ENCODE data around the gene SLC25A5. TPM values are rescaled to one million over a fixed set of nuclear protein-coding genes. Genes with fewer than 3 reads are reported as not detected.
"Not testable (repeated sequence)": the region's sequence is repeated elsewhere in the genome, so short reads cannot be mapped to it uniquely, and the experiment has no call there.

The SLC25A5 gene
- 100 to 1,000 TPM; 487 to 558 TPM for total RNA-seq

DNA sequence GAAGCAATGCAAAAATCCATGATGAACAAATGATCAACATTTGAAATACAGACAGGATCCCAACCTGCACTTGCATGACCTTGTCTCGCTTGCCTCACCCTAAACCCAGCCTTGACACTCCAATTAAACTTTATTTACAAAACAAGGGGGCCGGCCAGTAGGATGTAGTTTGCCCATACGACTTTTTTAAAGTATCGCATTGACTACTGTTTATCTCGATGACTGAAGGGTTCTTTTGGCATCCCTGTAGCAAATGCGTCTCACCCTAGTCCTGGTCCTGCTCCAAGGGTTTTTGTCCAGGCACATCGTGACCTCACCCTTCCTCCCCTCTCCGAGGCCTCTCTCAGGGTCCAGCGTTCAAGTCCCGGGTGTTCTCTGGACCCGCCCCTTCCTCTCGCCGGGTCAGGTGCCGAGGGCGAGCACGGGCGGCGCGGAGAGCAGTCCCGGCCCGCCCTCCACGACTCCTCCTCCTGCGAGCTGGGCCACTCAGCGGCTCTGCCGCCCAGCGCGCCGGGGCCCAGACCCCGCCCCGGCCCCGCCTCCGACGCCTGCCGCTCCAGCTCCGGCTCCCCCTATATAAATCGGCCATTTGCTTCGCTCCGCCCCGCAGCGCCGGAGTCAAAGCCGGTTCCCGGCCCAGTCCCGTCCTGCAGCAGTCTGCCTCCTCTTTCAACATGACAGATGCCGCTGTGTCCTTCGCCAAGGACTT, at the start of gene SLC25A5:
TSS of gene SLC25A5 (plus strand) at position 603 of the 709 bp plus-strand sequence. CDS start at position 675, 72 bp downstream.
- peaks cover 2 to 9% of the 10 kb centered on the region in 2 donors for H3K36me3 Mint-ChIP-seq (ENCODE audit: insufficient read depth in 2 of 2)
- ATAC-seq (replicated peaks in 1 of 2), result peak; percentile 91
- peak; percentile 86 to 87 for DNase-seq
- peaks cover 15% of the 10 kb centered on the region for H3K27me3 Mint-ChIP-seq (ENCODE audit: low read depth)
- H3K4me3 Mint-ChIP-seq, result peak within 1 kb of the TSS; percentile 94 to 95
- H3K4me1 Mint-ChIP-seq (ENCODE audit: low read depth), result peaks cover 13% of the 10 kb centered on the region
- no peaks in the 10 kb centered on the region for H3K9me3 Mint-ChIP-seq
- peak within 1 kb of the TSS; percentile 82 for H3K27ac Mint-ChIP-seq

DNA sequence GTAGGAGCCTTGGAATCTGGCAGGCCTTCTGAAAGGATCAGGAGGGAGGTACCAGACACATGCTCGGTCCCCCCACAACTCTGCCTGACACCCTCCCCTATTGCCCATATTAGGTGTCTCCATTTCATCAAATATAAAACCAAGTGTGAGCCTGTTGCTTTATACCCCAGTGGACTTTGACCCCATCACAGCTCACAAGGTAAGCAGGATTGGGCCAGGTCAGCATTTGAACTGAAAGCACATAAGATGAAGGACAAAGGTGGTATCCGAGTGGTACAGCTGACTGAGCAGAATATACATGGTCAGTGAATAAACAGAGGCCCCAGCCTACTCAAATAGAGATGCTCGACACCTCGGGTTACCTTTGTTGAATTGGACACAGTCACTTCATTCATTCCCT, 49.1 kb upstream of the SLC25A5 start:
- H3K4me1 Mint-ChIP-seq (ENCODE audit: low read depth), result no peaks in the 10 kb centered on the region
- no peak overlapping the region for H3K27ac Mint-ChIP-seq
- DNase-seq (no peak), ATAC-seq (replicated peaks in 1 of 2) (no peak)
- no peaks in the 10 kb centered on the region for H3K9me3 Mint-ChIP-seq
- H3K27me3 Mint-ChIP-seq (ENCODE audit: low read depth), result peaks cover 5% of the 10 kb centered on the region
- H3K36me3 Mint-ChIP-seq (ENCODE audit: insufficient read depth in 2 of 2), result no peaks in the 10 kb centered on the region
- no peak overlapping the region for H3K4me3 Mint-ChIP-seq

DNA sequence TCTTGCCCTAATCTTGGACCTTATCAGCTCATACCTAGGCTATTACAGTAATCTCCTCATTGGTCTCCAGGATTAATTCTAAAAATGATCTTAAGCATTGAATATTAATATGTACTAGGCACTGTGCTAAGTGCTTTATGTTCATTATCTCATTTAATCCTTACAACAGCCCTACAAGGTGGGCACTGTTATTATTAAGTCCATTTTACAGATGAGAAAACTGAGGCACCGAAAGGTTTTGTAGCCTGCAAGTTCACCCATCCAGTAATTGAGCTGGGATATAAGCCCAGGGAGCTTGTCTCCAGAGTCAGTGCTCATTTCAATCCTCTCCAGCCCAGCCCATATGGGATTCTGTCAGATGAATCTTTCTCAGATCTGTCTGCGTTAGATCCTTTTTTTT, 48.3 kb upstream of the SLC25A5 start:
- H3K27ac Mint-ChIP-seq, result no peak overlapping the region
- H3K4me1 Mint-ChIP-seq (ENCODE audit: low read depth), result no peaks in the 10 kb centered on the region
- H3K36me3 Mint-ChIP-seq (ENCODE audit: insufficient read depth in 2 of 2), result no peaks in the 10 kb centered on the region
- H3K9me3 Mint-ChIP-seq, result no peaks in the 10 kb centered on the region
- H3K4me3 Mint-ChIP-seq, result no peak overlapping the region
- DNase-seq, result no peak
- ATAC-seq (replicated peaks in 1 of 2), result no peak
- H3K27me3 Mint-ChIP-seq (ENCODE audit: low read depth), result peaks cover 5% of the 10 kb centered on the region

DNA sequence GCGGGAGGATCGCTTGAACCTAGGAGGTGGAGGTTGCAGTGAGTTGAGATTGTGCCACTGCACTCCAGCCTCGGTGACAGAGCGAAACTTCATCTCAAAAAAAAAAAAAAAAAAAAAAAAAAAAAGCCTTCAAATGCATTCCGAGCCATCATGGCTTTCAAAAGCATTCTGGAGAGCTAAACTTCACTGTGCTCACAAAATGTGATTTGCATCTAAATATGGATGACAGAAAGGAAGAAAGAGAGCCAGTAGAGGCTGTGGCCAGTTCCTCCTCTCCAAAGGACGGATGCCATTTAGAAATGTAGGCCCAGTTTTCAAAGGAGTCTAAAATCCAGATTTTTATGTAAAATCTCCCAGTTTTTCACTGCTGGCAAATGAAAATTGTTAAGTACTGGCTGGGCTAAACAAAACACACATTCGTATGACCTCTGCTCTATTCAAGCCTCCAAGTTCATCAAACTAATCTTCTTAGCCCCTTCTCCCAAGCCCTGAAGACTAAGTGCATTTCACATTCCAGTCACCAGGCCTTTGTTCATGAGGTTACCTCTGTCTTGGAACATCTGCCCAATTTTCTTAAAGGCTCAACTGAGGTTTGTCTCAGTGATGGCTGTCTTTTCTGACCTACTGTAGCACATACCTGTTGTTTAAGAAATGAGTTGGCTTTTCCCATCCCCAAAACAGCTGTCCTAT, 47.1 kb upstream of the SLC25A5 start:
- peaks cover 5% of the 10 kb centered on the region for H3K27me3 Mint-ChIP-seq (ENCODE audit: low read depth)
- no peaks in the 10 kb centered on the region for H3K4me1 Mint-ChIP-seq (ENCODE audit: low read depth)
- H3K36me3 Mint-ChIP-seq (ENCODE audit: insufficient read depth in 2 of 2), result no peaks in the 10 kb centered on the region
- no peak overlapping the region for H3K27ac Mint-ChIP-seq
- no peaks in the 10 kb centered on the region for H3K9me3 Mint-ChIP-seq
- H3K4me3 Mint-ChIP-seq, result no peak overlapping the region
- DNase-seq (no peak), ATAC-seq (replicated peaks in 1 of 2) (no peak)

DNA sequence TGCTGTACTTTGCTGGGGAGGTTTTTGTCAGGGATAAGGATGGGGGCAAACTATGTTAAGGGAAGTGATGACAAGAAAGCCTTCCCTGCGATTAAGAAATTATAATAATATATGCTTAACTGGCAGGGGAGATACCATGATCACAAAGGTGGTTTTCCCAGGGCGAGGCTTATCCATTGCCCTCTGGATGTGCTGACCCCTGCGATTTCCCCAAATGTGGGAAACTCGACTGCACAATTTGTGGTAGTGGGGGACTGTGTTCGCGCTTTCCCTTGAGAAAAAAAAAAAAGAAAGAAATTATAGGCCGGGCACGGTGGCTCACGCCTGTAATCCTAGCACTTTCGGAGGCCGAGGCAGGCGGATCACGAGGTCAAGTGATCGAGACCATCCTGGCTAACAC, 44.6 kb upstream of the SLC25A5 start:
- Mint-ChIP-seq H3K9me3 (no peaks in the 10 kb centered on the region), H3K4me3 (no peak overlapping the region), H3K4me1 (ENCODE audit: low read depth) (peaks cover 8% of the 10 kb centered on the region), H3K27ac (no peak overlapping the region), H3K36me3 (ENCODE audit: insufficient read depth in 2 of 2) (no peaks in the 10 kb centered on the region), H3K27me3 (ENCODE audit: low read depth) (peaks cover 1% of the 10 kb centered on the region)
- no peak for DNase-seq
- no peak for ATAC-seq (replicated peaks in 1 of 2)

DNA sequence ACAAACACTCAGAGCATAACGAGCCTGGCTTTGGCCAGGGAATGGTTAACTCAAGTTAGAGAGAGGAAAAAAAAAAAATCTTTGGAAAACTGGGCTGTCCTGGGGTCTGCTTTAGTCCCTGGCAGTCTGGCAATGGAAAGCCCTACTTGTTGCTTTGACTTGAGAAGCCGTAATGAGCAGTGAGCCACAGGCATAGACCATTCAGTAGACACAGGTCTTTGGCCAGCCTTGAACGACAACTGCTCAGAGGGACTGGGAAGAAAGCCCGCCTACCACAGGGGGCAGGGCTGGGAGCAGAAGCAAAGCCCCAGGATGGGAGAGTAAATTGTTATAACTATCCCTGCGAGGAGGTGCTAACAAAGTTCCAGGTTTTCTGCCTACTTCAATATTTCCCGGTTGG, 43.2 kb upstream of the SLC25A5 start:
- Mint-ChIP-seq H3K27ac (no peak overlapping the region), H3K36me3 (ENCODE audit: insufficient read depth in 2 of 2) (no peaks in the 10 kb centered on the region), H3K4me1 (ENCODE audit: low read depth) (peaks cover 8% of the 10 kb centered on the region), H3K4me3 (no peak overlapping the region), H3K9me3 (no peaks in the 10 kb centered on the region), H3K27me3 (ENCODE audit: low read depth) (peaks cover 5% of the 10 kb centered on the region)
- ATAC-seq (replicated peaks in 1 of 2) (no peak), DNase-seq (no peak)

DNA sequence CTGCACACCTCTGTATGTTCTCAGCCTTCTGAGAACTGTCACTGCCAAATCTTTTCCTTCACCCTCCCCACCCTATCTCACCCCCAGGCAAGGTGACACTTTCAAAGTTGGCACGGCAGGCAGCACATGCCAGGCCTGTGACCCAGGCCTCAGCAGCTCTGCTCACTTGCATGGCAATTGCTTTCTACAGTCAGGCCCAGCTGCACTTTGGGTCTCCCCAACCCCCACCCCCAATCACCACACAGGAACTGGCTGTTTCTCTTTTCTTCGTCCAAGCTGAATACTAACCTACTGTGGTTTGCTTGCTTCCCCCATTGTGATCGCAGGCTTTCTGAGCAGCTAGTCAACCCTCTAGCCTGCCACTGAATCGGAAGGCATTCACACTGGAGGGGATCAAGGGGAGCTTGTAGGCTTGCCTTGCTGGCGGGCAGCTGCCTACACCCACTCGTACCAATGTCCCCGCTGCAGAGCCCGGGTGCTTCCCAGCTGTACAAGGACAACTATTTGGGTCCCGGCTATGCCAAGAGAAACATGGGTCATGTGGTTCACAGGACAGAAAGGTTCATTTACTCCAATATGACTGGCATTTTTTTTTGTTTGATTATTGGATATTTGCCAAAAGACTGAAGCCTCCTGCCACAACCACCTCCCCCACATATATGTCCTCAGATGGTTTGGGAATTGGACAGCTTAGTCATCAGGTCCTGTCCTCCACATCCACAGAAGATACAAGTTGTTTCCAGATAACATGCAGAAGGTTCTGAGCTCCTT, 41.0 kb upstream of the SLC25A5 start:
- H3K27ac Mint-ChIP-seq, result no peak overlapping the region
- no peak for DNase-seq

DNA sequence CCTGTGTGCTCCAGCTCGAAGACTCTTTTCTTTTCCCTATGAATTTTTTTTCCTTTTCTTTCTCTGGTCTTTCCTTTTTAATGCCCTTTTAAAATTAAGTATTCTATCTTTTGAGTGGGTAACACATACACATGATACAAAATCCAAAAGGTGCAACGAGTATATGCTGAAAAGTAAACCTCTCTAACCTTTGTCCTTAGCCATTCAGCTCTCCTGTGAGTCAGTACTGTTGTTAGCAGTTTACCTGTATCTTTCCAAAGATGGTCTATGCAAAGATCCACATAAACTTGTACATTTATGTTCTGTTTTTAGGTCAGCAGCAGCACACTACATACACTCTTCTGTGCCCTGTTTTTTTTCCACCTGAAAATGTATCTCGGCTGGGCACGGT, 40.5 kb upstream of the SLC25A5 start:
- Mint-ChIP-seq H3K4me1 (ENCODE audit: low read depth) (peaks cover 8% of the 10 kb centered on the region), H3K4me3 (no peak overlapping the region), H3K9me3 (no peaks in the 10 kb centered on the region), H3K27ac (peak overlapping the region; percentile 80), H3K27me3 (ENCODE audit: low read depth) (peaks cover 5% of the 10 kb centered on the region), H3K36me3 (ENCODE audit: insufficient read depth in 2 of 2) (no peaks in the 10 kb centered on the region)
- no peak for ATAC-seq (replicated peaks in 1 of 2)
- DNase-seq, result no peak

More for the DNA sequence above, 41.0 kb upstream of the SLC25A5 start:
- no peak for ATAC-seq (replicated peaks in 1 of 2)
- Mint-ChIP-seq H3K36me3 (ENCODE audit: insufficient read depth in 2 of 2) (no peaks in the 10 kb centered on the region), H3K4me3 (no peak overlapping the region), H3K9me3 (no peaks in the 10 kb centered on the region), H3K27me3 (ENCODE audit: low read depth) (peaks cover 5% of the 10 kb centered on the region), H3K4me1 (ENCODE audit: low read depth) (peaks cover 8% of the 10 kb centered on the region)

DNA sequence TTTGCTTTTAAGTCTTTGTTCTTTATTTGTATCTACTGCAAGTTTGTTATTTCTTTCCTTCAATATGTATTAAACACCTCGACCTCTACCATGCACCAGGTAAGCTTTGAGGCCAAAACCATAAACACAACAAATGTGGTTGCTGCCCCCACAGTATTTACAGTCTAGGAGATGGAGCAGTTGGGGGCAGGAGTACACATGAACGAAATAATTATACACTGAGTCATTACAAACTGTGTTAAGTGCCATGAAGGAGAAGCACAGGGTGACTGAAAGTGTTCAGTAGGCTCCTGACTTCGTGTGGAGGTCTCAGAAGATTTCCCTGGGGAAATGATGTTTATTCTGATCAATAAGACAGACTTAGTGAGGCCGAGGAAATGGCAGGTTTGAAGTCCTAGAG, 38.8 kb upstream of the SLC25A5 start:
- ATAC-seq (replicated peaks in 1 of 2) (no peak), DNase-seq (no peak)
- no peak overlapping the region for H3K4me3 Mint-ChIP-seq
- H3K27me3 Mint-ChIP-seq (ENCODE audit: low read depth), result peaks cover 5% of the 10 kb centered on the region
- no peaks in the 10 kb centered on the region for H3K36me3 Mint-ChIP-seq (ENCODE audit: insufficient read depth in 2 of 2)
- no peaks in the 10 kb centered on the region for H3K9me3 Mint-ChIP-seq
- peaks cover 8% of the 10 kb centered on the region for H3K4me1 Mint-ChIP-seq (ENCODE audit: low read depth)
- no peak overlapping the region for H3K27ac Mint-ChIP-seq

DNA sequence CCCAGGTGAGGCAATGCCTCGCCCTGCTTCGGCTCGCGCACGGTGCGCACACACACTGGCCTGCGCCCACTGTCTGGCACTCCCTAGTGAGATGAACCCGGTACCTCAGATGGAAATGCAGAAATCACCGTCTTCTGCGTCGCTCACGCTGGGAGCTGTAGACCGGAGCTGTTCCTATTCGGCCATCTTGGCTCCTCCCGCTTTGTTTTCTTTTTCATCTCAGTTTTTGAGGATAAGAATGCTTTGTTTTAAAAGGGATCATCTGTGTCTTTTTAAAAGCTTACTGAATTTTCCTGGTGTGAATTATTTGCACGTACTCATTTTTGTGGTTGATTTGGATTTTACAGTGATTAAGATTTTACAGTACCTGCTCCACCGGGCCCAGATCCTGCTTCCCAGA, 26.9 kb upstream of the SLC25A5 start:
- H3K4me3 Mint-ChIP-seq; DNase-seq; H3K27me3 Mint-ChIP-seq (ENCODE audit: low read depth); H3K27ac Mint-ChIP-seq; ATAC-seq (replicated peaks in 1 of 2); H3K4me1 Mint-ChIP-seq (ENCODE audit: low read depth); H3K36me3 Mint-ChIP-seq (ENCODE audit: insufficient read depth in 2 of 2); H3K9me3 Mint-ChIP-seq: not testable (repeated sequence)

DNA sequence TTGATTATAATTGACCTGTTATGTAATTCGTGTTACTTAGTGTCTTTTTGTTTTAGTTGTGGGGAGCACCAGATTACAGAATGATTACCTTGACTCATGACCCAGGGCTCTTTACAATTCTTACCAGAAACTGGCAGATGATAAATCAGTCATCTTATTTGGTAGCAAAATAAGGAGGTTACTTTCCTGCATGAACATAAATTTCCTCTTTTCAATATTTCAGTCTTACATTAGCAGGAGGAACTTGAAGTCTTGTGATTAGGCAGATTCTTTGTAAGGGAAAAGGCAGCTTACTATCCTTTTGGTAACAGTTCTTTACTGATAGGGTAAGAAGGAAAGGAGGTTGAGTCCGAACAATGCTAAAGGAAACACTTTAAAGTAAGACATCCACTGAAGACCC, 26.0 kb upstream of the SLC25A5 start:
- no peak overlapping the region for H3K4me3 Mint-ChIP-seq
- no peak for ATAC-seq (replicated peaks in 1 of 2)
- no peaks in the 10 kb centered on the region for H3K9me3 Mint-ChIP-seq
- peaks cover 7% of the 10 kb centered on the region for H3K27me3 Mint-ChIP-seq (ENCODE audit: low read depth)
- no peaks in the 10 kb centered on the region for H3K36me3 Mint-ChIP-seq (ENCODE audit: insufficient read depth in 2 of 2)
- no peak for DNase-seq
- H3K27ac Mint-ChIP-seq, result no peak overlapping the region
- H3K4me1 Mint-ChIP-seq (ENCODE audit: low read depth), result no peaks in the 10 kb centered on the region

DNA sequence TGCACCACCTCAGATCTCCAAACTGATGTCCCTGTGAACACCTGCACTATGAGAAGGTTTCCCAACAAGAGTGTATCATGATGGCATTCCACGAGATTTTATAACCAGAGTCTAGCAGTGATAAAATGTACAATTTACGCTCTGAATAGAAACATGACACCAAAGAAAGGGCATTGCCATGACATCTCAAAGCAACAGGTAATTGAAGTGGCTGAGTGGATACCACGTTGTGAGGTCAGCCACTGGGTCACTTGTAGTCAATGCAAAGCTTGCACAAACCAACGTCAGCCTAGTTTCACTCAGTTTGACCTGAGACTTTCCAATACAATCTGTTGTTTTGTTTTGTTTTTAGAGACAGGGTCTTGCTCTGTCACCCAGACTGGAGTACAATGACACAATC, 15.0 kb upstream of the SLC25A5 start:
- no peaks in the 10 kb centered on the region for H3K9me3 Mint-ChIP-seq
- ATAC-seq (replicated peaks in 1 of 2), result no peak

DNA sequence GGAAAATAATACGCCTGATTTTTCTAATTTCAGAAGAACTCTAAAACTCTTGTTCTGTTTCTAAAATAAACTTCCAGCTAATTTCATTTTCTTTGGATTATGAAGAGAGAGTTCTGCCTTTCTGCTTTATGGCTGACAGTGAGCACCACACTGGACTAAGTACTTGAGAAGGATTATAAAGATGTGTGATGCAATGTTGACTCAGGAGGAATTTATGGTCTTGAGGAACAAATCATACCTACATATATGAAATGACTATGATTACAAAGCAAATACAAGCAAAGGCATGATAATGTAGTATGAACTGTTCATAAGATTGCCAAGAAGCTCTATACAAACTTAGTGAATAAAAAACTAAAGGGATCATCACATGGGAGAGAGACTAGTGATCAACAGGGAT, 13.0 kb upstream of the SLC25A5 start:
- Mint-ChIP-seq H3K36me3 (ENCODE audit: insufficient read depth in 2 of 2) (peaks cover 0 to 1% of the 10 kb centered on the region in 2 donors), H3K4me1 (ENCODE audit: low read depth) (no peaks in the 10 kb centered on the region), H3K4me3 (no peak overlapping the region), H3K27me3 (ENCODE audit: low read depth) (peaks cover 14% of the 10 kb centered on the region), H3K27ac (no peak overlapping the region), H3K9me3 (no peaks in the 10 kb centered on the region)
- ATAC-seq (replicated peaks in 1 of 2) (no peak), DNase-seq (no peak)

More for the DNA sequence above, 15.0 kb upstream of the SLC25A5 start:
- no peak for DNase-seq
- no peak overlapping the region for H3K4me3 Mint-ChIP-seq
- H3K27ac Mint-ChIP-seq, result no peak overlapping the region
- H3K4me1 Mint-ChIP-seq (ENCODE audit: low read depth), result no peaks in the 10 kb centered on the region
- H3K27me3 Mint-ChIP-seq (ENCODE audit: low read depth), result peaks cover 18% of the 10 kb centered on the region
- H3K36me3 Mint-ChIP-seq (ENCODE audit: insufficient read depth in 2 of 2), result peaks cover 0 to 1% of the 10 kb centered on the region in 2 donors

Measured in activated T-cell treated with anti-CD3 and anti-CD28 coated beads, Interleukin-2, amount 50 U/mL, for 72 hours (primary cell).